Measurements from ENCODE around the gene TRPM7.

GRCh38 chr15:50593761-50594160 is 92.8 kb downstream of the TRPM7 start:
- TF ChIP-seq CTBP1 (IDR thresholded peaks at IDR 0.05; ENCODE audit: borderline replicate concordance) (no peak), FOXM1 (IDR thresholded peaks at IDR 0.05; ENCODE audit: borderline replicate concordance) (no peak), FOXA1 (IDR thresholded peaks at IDR 0.05) (no peak), SP1 (IDR thresholded peaks at IDR 0.05) (no peak), TARDBP (IDR thresholded peaks at IDR 0.05) (no peak), SUZ12 (IDR thresholded peaks at IDR 0.05) (no peak), HDGF (IDR thresholded peaks at IDR 0.05; ENCODE audit: borderline replicate concordance) (no peak)
- TF ChIP-seq, protein P1, sequence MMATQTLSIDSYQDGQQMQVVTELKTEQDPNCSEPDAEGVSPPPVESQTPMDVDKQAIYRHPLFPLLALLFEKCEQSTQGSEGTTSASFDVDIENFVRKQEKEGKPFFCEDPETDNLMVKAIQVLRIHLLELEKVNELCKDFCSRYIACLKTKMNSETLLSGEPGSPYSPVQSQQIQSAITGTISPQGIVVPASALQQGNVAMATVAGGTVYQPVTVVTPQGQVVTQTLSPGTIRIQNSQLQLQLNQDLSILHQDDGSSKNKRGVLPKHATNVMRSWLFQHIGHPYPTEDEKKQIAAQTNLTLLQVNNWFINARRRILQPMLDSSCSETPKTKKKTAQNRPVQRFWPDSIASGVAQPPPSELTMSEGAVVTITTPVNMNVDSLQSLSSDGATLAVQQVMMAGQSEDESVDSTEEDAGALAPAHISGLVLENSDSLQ (IDR thresholded peaks at IDR 0.05), result no peak

Data from HEK293T (cell line).